Rectal smooth muscle tissue (tissue), 1 donor: ENCODE results near the gene PTPRM.

Experiments
- H3K27ac ChIP-seq: one replicate; pipeline ENCODE4 v1.7.0; 2013; ENCODE audit warnings: low read depth, low read length, inconsistent platforms
- H3K27me3 ChIP-seq: one replicate; pipeline ENCODE4 v1.7.0; 2013; ENCODE audit warnings: low read length; ENCODE audit not compliant: control insufficient read depth, insufficient read depth
- H3K36me3 ChIP-seq: one replicate; pipeline ENCODE4 v1.7.0; 2013; ENCODE audit warnings: low read length; ENCODE audit not compliant: control insufficient read depth, insufficient read depth
- H3K4me1 ChIP-seq: one replicate; pipeline ENCODE4 v1.7.0; 2013; ENCODE audit warnings: low read length; ENCODE audit not compliant: control insufficient read depth, insufficient read depth
- H3K4me3 ChIP-seq: one replicate; pipeline ENCODE4 v1.7.0; 2013; ENCODE audit warnings: low read length
- H3K9ac ChIP-seq: one replicate; pipeline ENCODE4 v1.7.0; 2013; ENCODE audit warnings: low read length

PTPRM gene

GRCh38 chr18:7592305-7593071 lies 25.4 kb downstream of the PTPRM start:
- no peak overlapping the region for H3K4me3 ChIP-seq
- H3K27ac ChIP-seq = no peak overlapping the region
- H3K4me1 ChIP-seq = peaks cover 4% of the 10 kb centered on the region
- no peaks in the 10 kb centered on the region for H3K36me3 ChIP-seq
- no peak overlapping the region for H3K9ac ChIP-seq
- no peaks in the 10 kb centered on the region for H3K27me3 ChIP-seq

DNA sequence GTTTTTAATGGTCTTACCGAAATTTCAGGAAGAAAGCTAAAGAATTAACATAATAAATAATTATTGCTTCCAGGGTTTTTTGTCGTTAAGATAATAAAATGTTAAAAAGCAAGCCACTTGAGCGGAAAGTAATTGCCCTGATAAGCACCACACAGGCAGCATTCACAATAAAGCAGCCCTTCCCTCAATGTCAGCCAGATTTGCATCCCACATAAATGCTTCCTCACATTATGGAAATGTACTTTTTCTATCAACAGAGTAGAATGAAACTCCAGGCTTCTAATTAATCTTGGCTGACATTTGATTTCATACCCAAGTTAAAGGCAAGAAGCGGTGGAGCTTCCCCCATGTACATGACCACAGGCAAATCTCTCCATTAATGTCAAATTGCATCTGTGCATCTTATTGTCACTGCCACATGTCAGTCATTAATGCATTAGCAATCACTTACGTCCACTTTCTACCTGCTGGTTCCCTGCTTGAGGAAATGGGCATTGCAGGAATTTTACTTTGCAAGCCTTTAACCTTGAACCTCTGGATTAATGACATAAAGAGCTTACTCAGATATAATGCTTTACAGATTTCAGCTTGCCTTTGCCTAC lies 26.2 kb downstream of the PTPRM start:
- no peak overlapping the region for H3K9ac ChIP-seq
- H3K27me3 ChIP-seq = no peaks in the 10 kb centered on the region
- no peaks in the 10 kb centered on the region for H3K36me3 ChIP-seq
- no peak overlapping the region for H3K27ac ChIP-seq
- no peak overlapping the region for H3K4me3 ChIP-seq
- H3K4me1 ChIP-seq = peaks cover 4% of the 10 kb centered on the region

DNA sequence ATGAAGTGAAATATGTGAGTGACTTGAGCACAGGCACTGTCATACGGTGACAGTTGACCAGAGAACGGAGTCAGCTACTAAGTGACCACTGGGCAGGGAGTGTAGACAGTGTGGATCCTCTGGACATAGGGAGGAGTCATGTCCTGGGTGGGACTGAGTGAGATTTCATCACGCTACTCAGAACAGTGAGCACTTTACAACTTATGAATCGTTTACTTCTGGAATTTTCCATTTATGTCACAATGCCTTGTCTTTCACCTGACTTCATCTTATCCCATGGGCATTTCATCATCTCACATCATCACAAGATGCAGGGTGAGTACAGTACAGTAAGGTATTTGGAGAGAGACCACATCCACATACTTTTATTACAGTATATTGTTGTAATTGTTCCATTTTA lies 29.0 kb downstream of the PTPRM start:
- Histone ChIP-seq H3K27ac (no peak overlapping the region), H3K9ac (no peak overlapping the region), H3K27me3 (no peaks in the 10 kb centered on the region), H3K4me3 (no peak overlapping the region), H3K36me3 (no peaks in the 10 kb centered on the region), H3K4me1 (peaks cover 4% of the 10 kb centered on the region)

DNA sequence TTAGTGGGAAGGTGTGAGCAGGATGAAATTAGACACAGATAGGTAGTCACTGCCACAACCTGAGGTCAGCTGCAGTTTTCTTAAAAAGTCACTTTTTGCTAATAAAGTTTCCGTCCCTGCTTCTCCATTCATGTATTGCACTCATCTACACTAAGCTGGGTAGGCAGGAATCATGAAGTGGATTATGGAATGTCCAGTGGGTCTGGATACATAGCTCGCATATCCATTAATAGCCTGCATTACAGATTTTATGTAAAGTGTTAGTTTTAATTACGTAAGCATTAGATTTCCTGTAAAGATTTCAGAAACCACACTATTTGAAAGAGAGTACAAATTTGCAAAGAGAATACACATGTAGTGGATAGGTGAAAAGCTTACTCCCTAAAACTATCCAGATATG lies 30.4 kb downstream of the PTPRM start:
- no peak overlapping the region for H3K27ac ChIP-seq
- H3K4me1 ChIP-seq = peaks cover 4% of the 10 kb centered on the region

DNA sequence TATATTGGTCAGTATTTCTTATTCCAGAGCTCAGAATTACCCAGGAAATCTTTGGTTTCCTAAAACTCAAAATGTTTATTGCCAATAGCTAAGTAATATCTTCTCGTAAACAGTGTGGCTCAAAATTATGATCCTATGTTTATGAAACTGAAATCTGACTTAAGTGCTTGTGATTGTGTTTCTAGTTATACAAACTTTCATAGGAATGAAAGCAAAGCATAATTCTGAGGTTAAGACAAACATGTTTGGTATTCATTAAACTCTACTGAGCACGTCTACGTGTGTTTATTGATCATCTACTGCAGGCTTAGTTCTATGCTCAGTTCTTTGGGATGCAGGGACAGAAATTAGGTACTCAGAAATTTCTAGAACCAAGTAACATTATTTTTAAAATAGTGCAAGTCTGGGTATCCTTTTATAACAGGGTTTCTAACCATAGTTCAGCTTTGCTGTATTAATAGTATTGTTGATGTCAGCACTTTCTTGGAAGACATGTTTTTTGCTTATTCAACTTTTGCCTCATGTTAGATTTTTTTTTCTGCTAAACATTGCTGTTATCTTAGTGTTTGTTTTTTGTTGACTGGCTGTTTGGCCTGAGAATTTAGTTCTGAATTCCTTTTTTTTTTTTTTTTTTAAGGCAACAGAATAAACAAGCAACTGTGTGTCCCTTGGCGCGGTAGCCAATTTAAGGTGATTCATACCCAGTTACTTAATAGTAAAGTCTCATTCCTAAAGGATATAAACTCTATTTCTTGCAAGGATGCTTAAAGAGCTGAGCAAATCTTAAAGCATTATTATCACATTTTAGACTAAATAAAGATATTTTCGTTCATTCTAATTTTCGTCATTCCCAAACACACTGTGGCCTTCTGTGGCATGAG lies 31.3 kb downstream of the PTPRM start:
- no peaks in the 10 kb centered on the region for H3K27me3 ChIP-seq
- H3K9ac ChIP-seq = no peak overlapping the region
- H3K4me3 ChIP-seq = no peak overlapping the region
- no peaks in the 10 kb centered on the region for H3K36me3 ChIP-seq
- no peak overlapping the region for H3K27ac ChIP-seq
- H3K4me1 ChIP-seq = peaks cover 3% of the 10 kb centered on the region

More for the DNA sequence above, 30.4 kb downstream of the PTPRM start:
- no peaks in the 10 kb centered on the region for H3K27me3 ChIP-seq
- H3K9ac ChIP-seq = no peak overlapping the region
- H3K4me3 ChIP-seq = no peak overlapping the region
- H3K36me3 ChIP-seq = no peaks in the 10 kb centered on the region

DNA sequence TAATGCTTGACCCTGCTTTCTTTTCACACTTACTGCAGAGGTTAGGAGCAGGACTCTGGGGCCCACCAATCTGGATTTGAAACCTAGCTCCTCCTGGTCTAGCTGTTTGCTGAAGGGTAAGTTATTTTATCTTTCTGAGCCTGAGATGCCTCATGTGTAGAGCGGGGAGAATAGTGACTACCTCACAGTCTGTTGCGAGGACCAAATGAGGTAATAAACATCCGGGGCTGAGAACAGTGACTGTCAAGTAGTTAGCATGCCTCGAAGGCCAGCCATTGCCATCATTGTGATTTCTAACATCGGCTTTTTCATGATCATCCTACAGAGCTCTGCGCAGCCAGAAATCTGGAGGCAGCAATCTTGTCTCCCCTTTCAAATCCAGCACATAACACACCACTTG lies 32.9 kb downstream of the PTPRM start:
- Histone ChIP-seq H3K4me3 (no peak overlapping the region), H3K27me3 (no peaks in the 10 kb centered on the region), H3K4me1 (peaks cover 3% of the 10 kb centered on the region), H3K9ac (no peak overlapping the region), H3K36me3 (no peaks in the 10 kb centered on the region), H3K27ac (no peak overlapping the region)

DNA sequence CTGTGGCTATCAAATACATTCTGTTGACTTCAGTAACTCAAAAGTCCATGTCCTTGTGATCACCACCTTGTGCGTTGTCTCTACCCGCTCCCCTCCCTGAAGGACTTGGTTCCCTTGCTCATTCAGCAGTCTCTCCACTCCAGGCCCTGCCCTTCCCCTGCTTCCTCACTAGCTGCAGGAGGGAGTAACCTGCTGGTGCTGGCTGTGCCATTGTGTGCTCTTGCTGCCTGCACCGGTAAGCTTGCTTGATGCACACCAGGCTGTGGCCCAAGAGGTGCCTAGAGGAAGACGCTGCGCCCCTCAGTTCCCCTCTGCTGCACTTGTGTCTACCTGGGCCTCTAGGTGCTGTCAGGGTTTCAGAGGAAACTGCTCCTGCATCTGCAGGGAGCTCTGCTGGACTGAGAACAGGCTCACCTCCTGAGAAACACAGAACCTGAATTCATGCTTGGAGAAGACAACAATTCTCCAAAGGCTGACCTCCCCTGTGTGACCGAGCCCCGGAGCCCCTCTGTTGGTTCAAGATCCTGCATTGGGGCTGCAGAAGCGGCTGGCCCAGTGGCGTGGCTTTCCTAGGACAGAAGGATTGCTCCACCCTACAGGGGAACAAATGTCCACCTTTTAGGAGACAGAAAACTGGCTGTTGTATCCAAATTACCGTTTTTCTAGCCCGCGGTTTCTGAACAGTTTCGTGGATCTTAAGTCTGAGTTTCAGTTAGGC lies 33.6 kb downstream of the PTPRM start:
- H3K9ac ChIP-seq = no peak overlapping the region
- H3K27ac ChIP-seq = no peak overlapping the region
- H3K4me1 ChIP-seq = peaks cover 3% of the 10 kb centered on the region
- H3K4me3 ChIP-seq = no peak overlapping the region
- no peaks in the 10 kb centered on the region for H3K27me3 ChIP-seq
- no peaks in the 10 kb centered on the region for H3K36me3 ChIP-seq

DNA sequence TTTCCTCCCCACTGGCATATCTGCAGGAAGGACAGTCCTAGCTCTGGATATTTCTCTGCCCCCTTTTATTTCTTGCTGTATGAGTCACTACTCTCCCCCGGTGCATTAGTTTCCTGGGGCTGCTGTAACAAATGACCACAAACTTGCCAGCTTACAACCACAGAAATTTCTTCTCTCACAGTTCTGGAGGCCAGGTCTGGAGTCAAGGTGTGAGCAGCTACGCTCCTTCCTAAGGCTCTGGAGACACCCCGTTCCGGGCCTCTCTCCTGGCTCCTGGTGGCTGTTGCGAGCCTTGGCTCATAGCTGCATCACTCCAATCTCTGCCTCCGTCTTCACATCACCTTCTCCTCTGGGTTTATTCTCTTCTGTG lies 34.1 kb downstream of the PTPRM start:
- H3K9ac ChIP-seq = no peak overlapping the region
- no peak overlapping the region for H3K4me3 ChIP-seq
- no peaks in the 10 kb centered on the region for H3K36me3 ChIP-seq
- H3K27me3 ChIP-seq = no peaks in the 10 kb centered on the region
- H3K4me1 ChIP-seq = peaks cover 3% of the 10 kb centered on the region
- no peak overlapping the region for H3K27ac ChIP-seq

DNA sequence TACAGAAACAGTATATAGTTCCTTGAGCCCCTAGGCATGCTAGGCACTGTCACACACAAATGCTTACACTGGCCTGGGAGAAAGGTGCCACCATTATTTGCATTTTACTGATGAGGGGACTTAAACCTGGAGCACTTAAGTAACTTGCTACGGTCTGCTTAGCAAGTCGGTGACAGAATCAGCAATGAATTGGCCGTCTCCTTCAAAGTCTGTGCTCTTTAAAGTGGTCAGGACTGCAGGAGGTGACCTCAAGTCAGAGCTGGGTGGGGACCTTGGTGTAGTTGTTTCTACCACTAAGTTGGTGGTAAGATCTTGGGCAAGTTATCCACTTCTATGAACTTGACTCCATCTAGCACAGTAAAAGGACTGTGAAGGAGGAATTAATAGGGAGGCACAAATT lies 34.8 kb downstream of the PTPRM start:
- Histone ChIP-seq H3K9ac (no peak overlapping the region), H3K36me3 (no peaks in the 10 kb centered on the region), H3K27ac (no peak overlapping the region), H3K27me3 (no peaks in the 10 kb centered on the region), H3K4me3 (no peak overlapping the region), H3K4me1 (peaks cover 3% of the 10 kb centered on the region)

GRCh38 chr18:7603259-7604000 lies 36.3 kb downstream of the PTPRM start:
- H3K9ac ChIP-seq = no peak overlapping the region
- no peak overlapping the region for H3K27ac ChIP-seq
- H3K4me1 ChIP-seq = peaks cover 16% of the 10 kb centered on the region
- H3K36me3 ChIP-seq = no peaks in the 10 kb centered on the region
- H3K4me3 ChIP-seq = no peak overlapping the region
- no peaks in the 10 kb centered on the region for H3K27me3 ChIP-seq

GRCh38 chr18:7604361-7604760 lies 37.2 kb downstream of the PTPRM start:
- H3K36me3 ChIP-seq = no peaks in the 10 kb centered on the region
- no peak overlapping the region for H3K9ac ChIP-seq
- H3K27ac ChIP-seq = no peak overlapping the region
- H3K4me3 ChIP-seq = no peak overlapping the region
- H3K27me3 ChIP-seq = no peaks in the 10 kb centered on the region
- H3K4me1 ChIP-seq = peaks cover 25% of the 10 kb centered on the region
